AG04450 (cell line): ENCODE data around the gene FARP1. TPM values are rescaled to one million over a fixed set of nuclear protein-coding genes. Genes with fewer than 3 reads are reported as not detected.

ENCODE experiments used
- CTCF ChIA-PET: fragments of 300-600, 350-600 bp; formaldehyde crosslinking; extraction: SDS; loops from one replicate; lab custom pipeline; 2022; ENCODE audit warnings: antibody characterized with exemption, inconsistent platforms; lab: Charles Lee
- POLR2A ChIA-PET: fragments of 350-600 bp; formaldehyde crosslinking; extraction: SDS; loops from one replicate; lab custom pipeline; 2021; ENCODE audit warnings: antibody characterized with exemption, inconsistent platforms; lab: Yijun Ruan, JAX
- DNase-seq: peaks from one replicate; pipeline ENCODE4 v3.0.0-alpha.2; 2011; ENCODE audit warnings: low read depth, low spot score
- H3K27ac ChIP-seq: one replicate; pipeline ENCODE4 v1.5.1; 2012; ENCODE audit warnings: low read depth, low read length, control low read depth
- H3K27me3 ChIP-seq: one replicate; pipeline ENCODE4 v1.6.0; 2012; ENCODE audit warnings: low read length; ENCODE audit not compliant: control insufficient read depth, insufficient read depth
- H3K4me3 ChIP-seq: 2 replicates; pipeline ENCODE4 v1.5.1; 2011; ENCODE audit warnings: mild to moderate bottlenecking, low read depth, low read length, control low read depth
- H3K9me3 ChIP-seq: 2 replicates; pipeline ENCODE4 v1.5.1; 2012; ENCODE audit warnings: low read length; ENCODE audit not compliant: control insufficient read depth, insufficient read depth
- polyA plus RNA-seq: library from polyadenylated mRNA; depleted of rRNA; stranded (reverse); fragments of >200 nt; gene quantifications from 2 replicates; pipeline ENCODE4 v1.2.3, GENCODE V29; 2011
- TF ChIP-seq, protein P1 (sequence below): IDR thresholded peaks from 2 replicates; pipeline ENCODE4 v1.5.1; 2011; ENCODE audit warnings: low read depth, low read length, control low read depth, inconsistent platforms

Gene FARP1
- polyA plus RNA-seq, 1 experiment: 76.4 TPM

DNA sequence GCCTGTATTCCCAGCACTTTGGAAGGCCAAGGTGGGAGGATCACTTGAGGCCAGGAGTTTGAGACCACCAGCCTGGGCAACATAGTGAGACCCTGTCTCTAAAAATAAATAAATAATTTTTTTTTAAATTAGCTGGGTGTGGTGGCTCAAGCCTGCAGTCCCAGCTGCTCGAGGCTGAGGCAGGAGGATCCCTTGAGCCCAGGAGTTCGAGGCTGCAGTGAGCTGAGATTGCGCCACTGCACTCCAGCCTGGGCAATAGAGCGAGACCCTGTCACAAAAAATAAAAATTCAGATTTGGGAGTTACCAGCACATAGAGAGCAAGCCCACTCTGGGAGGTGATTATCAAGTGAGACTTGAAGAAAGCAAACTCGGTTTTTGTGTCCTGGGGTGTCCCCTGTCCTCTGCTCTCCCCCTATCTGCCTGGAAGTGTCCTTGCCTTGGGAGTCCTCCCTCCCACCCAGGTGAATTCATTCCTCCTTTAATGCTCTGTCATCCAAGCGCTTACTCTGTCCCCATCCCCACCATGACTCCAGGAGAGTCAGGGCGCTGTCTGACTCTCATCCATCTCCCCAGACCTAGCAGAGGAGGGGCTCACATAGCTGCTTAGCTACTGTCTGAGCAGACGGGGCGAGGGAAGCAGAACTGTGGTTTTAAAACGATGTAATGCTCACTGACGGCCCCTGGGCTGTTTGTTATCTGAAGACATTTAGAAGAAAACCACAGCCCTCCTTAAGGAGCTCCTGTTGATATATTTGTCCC is 287.3 kb downstream of the FARP1 start:
- no peaks in the 10 kb centered on the region for H3K27me3 ChIP-seq
- DNase-seq: no peak
- no peak overlapping the region for H3K4me3 ChIP-seq
- TF ChIP-seq, protein P1, sequence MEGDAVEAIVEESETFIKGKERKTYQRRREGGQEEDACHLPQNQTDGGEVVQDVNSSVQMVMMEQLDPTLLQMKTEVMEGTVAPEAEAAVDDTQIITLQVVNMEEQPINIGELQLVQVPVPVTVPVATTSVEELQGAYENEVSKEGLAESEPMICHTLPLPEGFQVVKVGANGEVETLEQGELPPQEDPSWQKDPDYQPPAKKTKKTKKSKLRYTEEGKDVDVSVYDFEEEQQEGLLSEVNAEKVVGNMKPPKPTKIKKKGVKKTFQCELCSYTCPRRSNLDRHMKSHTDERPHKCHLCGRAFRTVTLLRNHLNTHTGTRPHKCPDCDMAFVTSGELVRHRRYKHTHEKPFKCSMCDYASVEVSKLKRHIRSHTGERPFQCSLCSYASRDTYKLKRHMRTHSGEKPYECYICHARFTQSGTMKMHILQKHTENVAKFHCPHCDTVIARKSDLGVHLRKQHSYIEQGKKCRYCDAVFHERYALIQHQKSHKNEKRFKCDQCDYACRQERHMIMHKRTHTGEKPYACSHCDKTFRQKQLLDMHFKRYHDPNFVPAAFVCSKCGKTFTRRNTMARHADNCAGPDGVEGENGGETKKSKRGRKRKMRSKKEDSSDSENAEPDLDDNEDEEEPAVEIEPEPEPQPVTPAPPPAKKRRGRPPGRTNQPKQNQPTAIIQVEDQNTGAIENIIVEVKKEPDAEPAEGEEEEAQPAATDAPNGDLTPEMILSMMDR: no peak
- H3K27ac ChIP-seq: no peak overlapping the region
- H3K9me3 ChIP-seq: no peaks in the 10 kb centered on the region; the same call in 1 of the 2 replicates
- CTCF ChIA-PET: interaction anchor here (0.8 to 1.7 kb wide), 5 partner anchors 15 to 410 kb away, joined by 3 to 5 read pairs (median 4); no protein-coding TSS in a partner anchor
- POLR2A ChIA-PET: no interaction called here

DNA sequence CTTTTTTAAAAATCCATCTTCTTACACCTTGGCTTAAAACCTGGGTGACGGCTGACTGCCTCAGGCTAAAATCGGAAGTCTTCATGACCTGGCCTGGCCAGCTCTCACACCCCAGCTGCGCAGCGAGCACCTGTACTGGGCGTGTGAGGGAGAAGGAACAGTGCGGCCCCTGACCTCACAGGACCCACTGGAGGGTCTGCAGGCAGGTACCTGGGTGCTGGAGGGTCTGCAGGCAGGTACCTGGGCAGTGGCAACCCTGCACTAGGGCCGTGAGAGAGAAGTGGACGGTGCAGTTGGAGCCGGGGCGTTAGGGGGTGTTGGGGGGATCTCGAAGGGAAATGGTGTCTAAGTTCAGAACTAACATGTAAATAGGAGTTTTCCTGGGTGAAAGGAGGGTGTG is 289.7 kb downstream of the FARP1 start:
- Histone ChIP-seq H3K4me3 (no peak overlapping the region), H3K27me3 (no peaks in the 10 kb centered on the region), H3K9me3 (no peaks in the 10 kb centered on the region; the same call in 1 of the 2 replicates), H3K27ac (no peak overlapping the region)
- ChIA-PET POLR2A (no interaction called here), CTCF (no interaction called here)
- no peak for DNase-seq
- TF ChIP-seq, protein P1: no peak

DNA sequence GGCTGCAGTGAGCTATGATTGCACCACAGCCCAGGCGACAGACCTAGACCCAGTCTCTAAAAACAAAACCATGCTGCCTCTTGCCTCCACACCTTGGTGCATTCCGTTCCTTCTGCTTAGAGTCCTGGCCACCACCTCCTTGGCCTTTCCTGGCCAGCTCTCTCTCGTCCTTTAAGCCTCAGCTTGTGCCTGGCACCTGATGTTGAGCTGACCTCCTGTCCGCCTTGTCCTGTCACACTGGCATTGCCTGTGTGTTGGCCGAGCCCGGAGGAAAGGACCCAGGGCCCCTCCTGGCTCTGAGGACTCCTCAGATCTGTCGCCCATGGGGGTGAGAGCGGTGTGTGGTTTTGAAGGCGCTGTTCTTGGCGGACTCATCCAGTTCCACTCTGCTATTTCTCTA is 290.8 kb downstream of the FARP1 start:
- no peak overlapping the region for H3K4me3 ChIP-seq
- no peaks in the 10 kb centered on the region; the same call in 1 of the 2 replicates for H3K9me3 ChIP-seq
- no peaks in the 10 kb centered on the region for H3K27me3 ChIP-seq
- TF ChIP-seq, protein P1: no peak
- ChIA-PET POLR2A (no interaction called here), CTCF (interaction anchor here (0.5 kb wide), 1 partner anchor 308 kb away, joined by 3 read pairs; no protein-coding TSS in a partner anchor)
- no peak overlapping the region for H3K27ac ChIP-seq
- DNase-seq: no peak

DNA sequence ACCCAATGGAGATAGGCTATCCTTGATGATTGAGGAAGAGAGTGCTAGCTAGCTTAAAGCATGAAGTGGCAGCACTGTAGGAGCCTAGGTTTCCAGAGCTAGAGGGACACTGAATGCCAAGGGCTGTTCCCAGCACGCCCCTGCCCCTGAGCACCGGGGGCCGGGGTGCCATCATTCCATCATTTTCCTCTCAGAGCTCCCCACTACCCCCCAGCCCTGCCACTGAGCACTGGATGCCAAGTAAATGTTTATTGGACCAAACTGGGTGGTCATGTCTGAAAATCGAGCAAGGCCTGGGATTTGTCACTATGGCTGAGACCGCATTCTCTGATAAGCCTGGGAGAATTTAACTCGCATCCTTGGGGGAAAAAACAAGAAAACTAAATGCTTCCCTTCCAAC is 291.2 kb downstream of the FARP1 start:
- ChIA-PET POLR2A (no interaction called here), CTCF (interaction anchor here (0.5 kb wide), 1 partner anchor 309 kb away, joined by 3 read pairs; no protein-coding TSS in a partner anchor)
- no peak overlapping the region for H3K4me3 ChIP-seq
- no peaks in the 10 kb centered on the region for H3K27me3 ChIP-seq
- DNase-seq: no peak
- TF ChIP-seq, protein P1: no peak
- H3K27ac ChIP-seq: no peak overlapping the region
- H3K9me3 ChIP-seq: no peaks in the 10 kb centered on the region; the same call in 1 of the 2 replicates

DNA sequence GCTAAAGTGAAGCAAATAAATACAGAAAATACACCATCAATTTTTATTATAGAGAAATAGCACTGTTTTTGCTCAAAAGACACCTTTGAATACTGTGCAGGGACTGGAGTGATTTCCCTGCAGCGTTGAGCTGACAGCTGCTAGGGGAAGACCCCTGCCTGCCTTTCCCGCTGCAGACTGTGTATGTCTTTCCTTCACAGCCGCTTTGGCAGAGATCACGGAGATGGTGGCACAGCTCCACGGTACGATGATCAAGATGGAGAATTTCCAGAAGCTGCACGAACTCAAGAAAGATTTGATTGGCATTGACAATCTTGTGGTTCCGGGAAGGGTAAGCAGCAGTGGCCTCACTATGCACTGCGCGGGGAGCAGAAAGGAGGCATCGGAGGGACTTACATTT is 292.5 kb downstream of the FARP1 start:
- H3K27me3 ChIP-seq: no peaks in the 10 kb centered on the region
- TF ChIP-seq, protein P1: no peak
- DNase-seq: no peak
- CTCF ChIA-PET: interaction anchor here (0.5 kb wide), 1 partner anchor 220 kb away, joined by 3 read pairs; no protein-coding TSS in a partner anchor
- H3K9me3 ChIP-seq: no peaks in the 10 kb centered on the region; the same call in 1 of the 2 replicates
- H3K4me3 ChIP-seq: no peak overlapping the region
- H3K27ac ChIP-seq: no peak overlapping the region
- POLR2A ChIA-PET: no interaction called here
